Uterus (tissue), 4 donors: ENCODE results near the gene RIPOR1. TPM values are rescaled to one million over a fixed set of nuclear protein-coding genes. Genes with fewer than 3 reads are reported as not detected.
A peak's percentile ranks its signal among the peaks of the same experiment; 100 is the strongest.

Experiments used
- DNase-seq, 2 donors: peaks; one replicate each; pipeline ENCODE4 v3.0.0-alpha.2; 2019 to 2020
- H3K27ac ChIP-seq, 2 donors: fragments of 200-600 bp; sonication (generic); 1 replicate in 1 of 2; 2 replicates in 1 of 2; pipeline ENCODE4 v1.5.1; 2016 to 2018
- H3K27me3 ChIP-seq, 2 donors: fragments of 200-600 bp; sonication (generic); one replicate each; pipeline ENCODE4 v1.5.1; 2018 to 2019; ENCODE audit warnings: control low read depth in 1 of 2
- H3K36me3 ChIP-seq, 2 donors: fragments of 200-600 bp; sonication (generic); one replicate each; pipeline ENCODE4 v1.5.1; 2019; ENCODE audit warnings: control low read depth in 1 of 2
- H3K4me1 ChIP-seq, 2 donors: fragments of 200-600 bp; sonication (generic); one replicate each; pipeline ENCODE4 v1.5.1; 2018 to 2019; ENCODE audit warnings: control low read depth in 1 of 2
- H3K4me3 ChIP-seq, 2 donors: fragments of 200-600 bp; sonication (generic); 1 replicate in 1 of 2; 2 replicates in 1 of 2; pipeline ENCODE4 v1.5.1; 2018 to 2019; ENCODE audit warnings: mild to moderate bottlenecking in 1 of 2
- H3K9me3 ChIP-seq, 2 donors: fragments of 200-600 bp; sonication (generic); one replicate each; pipeline ENCODE4 v1.5.1; 2019; ENCODE audit warnings: control low read depth in 1 of 2
- CTCF ChIP-seq, 4 experiments: fragments of 200-600 bp in 2 of 4; fragments of 450-650 bp in 2 of 4; sonication (generic) in 2 of 4; IDR thresholded peaks; one replicate each; pipeline ENCODE4 v1.5.1; 2016 to 2019; ENCODE audit warnings: antibody characterized with exemption in 4 of 4, mild to moderate bottlenecking in 2 of 4, moderate library complexity in 1 of 4
- POLR2A ChIP-seq, 2 donors: fragments of 450-650 bp; IDR thresholded peaks; one replicate each; pipeline ENCODE4 v1.6.1; 2016; ENCODE audit warnings: antibody characterized with exemption in 2 of 2, mild to moderate bottlenecking in 1 of 2, moderate library complexity in 1 of 2
- intact Hi-C: fragments of 100-400 bp; cut with DNase I; formaldehyde crosslinking; loops from one replicate; pipeline ENCODE4 v1.15.1; 2023; ENCODE audit warnings: low total_unique reads
- total RNA-seq, 4 donors: library from RNA; depleted of rRNA in 3 of 4; stranded (reverse); fragments of >200 nt in 3 of 4; gene quantifications; one replicate each; pipeline versions ENCODE4 v1.1.0 to v1.2.4, GENCODE V29; 2014 to 2023
- donor health status: DM: yes; HTN: yes; CAD: no.

The RIPOR1 gene, protein sequence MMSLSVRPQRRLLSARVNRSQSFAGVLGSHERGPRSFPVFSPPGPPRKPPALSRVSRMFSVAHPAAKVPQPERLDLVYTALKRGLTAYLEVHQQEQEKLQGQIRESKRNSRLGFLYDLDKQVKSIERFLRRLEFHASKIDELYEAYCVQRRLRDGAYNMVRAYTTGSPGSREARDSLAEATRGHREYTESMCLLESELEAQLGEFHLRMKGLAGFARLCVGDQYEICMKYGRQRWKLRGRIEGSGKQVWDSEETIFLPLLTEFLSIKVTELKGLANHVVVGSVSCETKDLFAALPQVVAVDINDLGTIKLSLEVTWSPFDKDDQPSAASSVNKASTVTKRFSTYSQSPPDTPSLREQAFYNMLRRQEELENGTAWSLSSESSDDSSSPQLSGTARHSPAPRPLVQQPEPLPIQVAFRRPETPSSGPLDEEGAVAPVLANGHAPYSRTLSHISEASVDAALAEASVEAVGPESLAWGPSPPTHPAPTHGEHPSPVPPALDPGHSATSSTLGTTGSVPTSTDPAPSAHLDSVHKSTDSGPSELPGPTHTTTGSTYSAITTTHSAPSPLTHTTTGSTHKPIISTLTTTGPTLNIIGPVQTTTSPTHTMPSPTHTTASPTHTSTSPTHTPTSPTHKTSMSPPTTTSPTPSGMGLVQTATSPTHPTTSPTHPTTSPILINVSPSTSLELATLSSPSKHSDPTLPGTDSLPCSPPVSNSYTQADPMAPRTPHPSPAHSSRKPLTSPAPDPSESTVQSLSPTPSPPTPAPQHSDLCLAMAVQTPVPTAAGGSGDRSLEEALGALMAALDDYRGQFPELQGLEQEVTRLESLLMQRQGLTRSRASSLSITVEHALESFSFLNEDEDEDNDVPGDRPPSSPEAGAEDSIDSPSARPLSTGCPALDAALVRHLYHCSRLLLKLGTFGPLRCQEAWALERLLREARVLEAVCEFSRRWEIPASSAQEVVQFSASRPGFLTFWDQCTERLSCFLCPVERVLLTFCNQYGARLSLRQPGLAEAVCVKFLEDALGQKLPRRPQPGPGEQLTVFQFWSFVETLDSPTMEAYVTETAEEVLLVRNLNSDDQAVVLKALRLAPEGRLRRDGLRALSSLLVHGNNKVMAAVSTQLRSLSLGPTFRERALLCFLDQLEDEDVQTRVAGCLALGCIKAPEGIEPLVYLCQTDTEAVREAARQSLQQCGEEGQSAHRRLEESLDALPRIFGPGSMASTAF
- 100 to 1,000 TPM in 1 of 4 donors, 10 to 100 TPM in 3; 48.2 to 137 (median 57.4) TPM for total RNA-seq

- Histone ChIP-seq H3K4me1 (peaks cover 0 to 10% of the 10 kb centered on the region in 2 donors), H3K36me3 (no peaks in the 10 kb centered on the region), H3K9me3 (no peaks in the 10 kb centered on the region), H3K27me3 (no peaks in the 10 kb centered on the region), H3K4me3 (peak within 1 kb of the TSS; percentile 85 to 93), H3K27ac (peak within 1 kb of the TSS; percentile 94 to 95)
- peak; percentile 62 to 67 for DNase-seq
- TF ChIP-seq POLR2A (IDR thresholded peaks at IDR 0.05) (no peak), CTCF (IDR thresholded peaks at IDR 0.05) (peak in 1 of 4 experiments; percentile 9)
- intact Hi-C loops = no loop called here
Measured at GRCh38 chr16:67528222-67528869, at the start of gene RIPOR1. Gene RIPOR1 (plus strand): TSS chr16:67528829. CDS start chr16:67538447, 9,618 bp downstream.

DNA sequence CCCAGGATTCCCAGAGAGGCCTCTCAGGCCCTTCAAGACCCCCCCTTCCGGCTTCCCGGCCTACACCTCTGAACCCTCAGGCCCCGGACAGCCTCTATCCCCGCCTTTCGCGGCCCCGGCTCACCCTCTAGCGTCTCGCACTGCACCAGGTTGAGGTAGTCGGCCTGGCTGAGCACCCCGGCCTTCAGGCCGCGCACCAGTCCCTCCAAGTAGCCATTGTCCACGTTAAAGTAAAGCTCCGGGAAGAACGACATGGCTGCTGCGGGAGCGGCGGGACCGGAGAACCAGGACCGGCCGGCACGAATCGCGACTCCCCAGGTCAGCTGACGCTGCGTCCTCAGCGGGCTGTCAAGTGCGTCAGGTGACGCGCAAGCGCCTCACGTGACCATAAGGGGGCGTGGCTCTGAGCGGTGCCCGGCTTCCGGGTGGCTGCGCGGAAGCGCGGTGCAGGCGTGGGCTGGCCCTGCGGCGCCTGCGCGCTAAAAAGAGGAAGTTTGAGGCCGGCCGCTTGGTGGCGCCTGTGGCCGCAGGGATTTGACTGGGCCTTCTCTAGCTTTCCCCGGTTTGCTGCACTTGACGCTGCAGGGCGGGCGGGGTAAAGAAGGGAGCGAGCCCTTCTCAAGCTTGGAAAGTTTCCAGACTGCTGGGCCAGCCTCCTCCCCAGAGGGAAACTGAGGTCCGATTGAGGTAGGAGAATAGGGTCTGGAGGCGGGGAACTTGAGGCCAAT is 47.6 kb upstream of the RIPOR1 start, which contains the start of gene ATP6V0D1:
Gene ATP6V0D1, minus strand, starts transcription at position 325 of the 728 bp plus-strand sequence. Its CDS starts 71 bp downstream, at position 254.
- Histone ChIP-seq H3K4me1 (peaks cover 0 to 6% of the 10 kb centered on the region in 2 donors), H3K27ac (peak within 1 kb of the TSS; percentile 88 to 92), H3K27me3 (no peaks in the 10 kb centered on the region), H3K9me3 (no peaks in the 10 kb centered on the region), H3K36me3 (no peaks in the 10 kb centered on the region), H3K4me3 (peak within 1 kb of the TSS; percentile 87 to 98)
- TF ChIP-seq POLR2A (IDR thresholded peaks at IDR 0.05) (peak; percentile 78 to 82), CTCF (IDR thresholded peaks at IDR 0.05) (peak; percentile 87 to 98 (median 94))
- intact Hi-C loops = no loop called here
- DNase-seq = peak; percentile 97 to 100

GRCh38 chr16:67481561-67482232 is 46.9 kb upstream of the RIPOR1 start:
- Histone ChIP-seq H3K4me3 (peak overlapping the region; percentile 87 to 98), H3K36me3 (no peaks in the 10 kb centered on the region), H3K27me3 (no peaks in the 10 kb centered on the region), H3K27ac (peak overlapping the region; percentile 74 to 76), H3K9me3 (no peaks in the 10 kb centered on the region), H3K4me1 (peaks cover 0 to 6% of the 10 kb centered on the region in 2 donors)
- peak; percentile 59 to 61 for DNase-seq
- intact Hi-C loops = no loop called here
- TF ChIP-seq CTCF (IDR thresholded peaks at IDR 0.05) (no peak), POLR2A (IDR thresholded peaks at IDR 0.05) (no peak)
